B cell (primary cell): ENCODE measurements around the gene ITGA2B. TPM values are rescaled to one million over a fixed set of nuclear protein-coding genes. Genes with fewer than 3 reads are reported as not detected.

Source experiments
- ATAC-seq: fragments of 200-7000 bp; cut with Tn5 transposase; one replicate; pipeline ENCODE4 v1.10.0; 2021; ENCODE audit warnings: low read depth, mild to moderate bottlenecking, moderate number of reproducible peaks, moderate library complexity
- CTCF ChIA-PET: fragments of 350-600 bp; sonication (Branson Sonifier 250); formaldehyde crosslinking; loops from one replicate; lab custom pipeline; 2021; ENCODE audit warnings: antibody characterized with exemption, inconsistent platforms; lab: Charles Lee
- POLR2A ChIA-PET: fragments of 350-600 bp; sonication (Branson Sonifier 250); formaldehyde crosslinking; loops from one replicate; lab custom pipeline; 2021; ENCODE audit warnings: antibody characterized with exemption; lab: Charles Lee
- DNase-seq: peaks from one replicate; pipeline ENCODE4 v3.0.0; 2013
- H2AFZ ChIP-seq: 2 replicates; pipeline ENCODE4 v1.6.1; 2012; ENCODE audit warnings: mild to moderate bottlenecking, low read depth, low read length; ENCODE audit not compliant: insufficient read depth, poor library complexity, severe bottlenecking
- H3K27ac ChIP-seq, 2 donors: 1 replicate in 1 of 2; 2 replicates in 1 of 2; pipeline ENCODE4 v1.5.1; 2012 to 2013; ENCODE audit warnings: low read length in 2 of 2, mild to moderate bottlenecking in 2 of 2, moderate library complexity in 1 of 2
- H3K27me3 ChIP-seq, 4 experiments: fragments of 200-600 bp in 1 of 4; sonication (generic) in 1 of 4; replicated peaks in 1 of 4; 1 replicate in 2 of 4; 2 replicates in 2 of 4; pipeline versions ENCODE4 v1.6.1 to v1.7.0; 2013 to 2016; ENCODE audit warnings: low read length in 3 of 4, mild to moderate bottlenecking in 2 of 4, mixed read lengths in 1 of 4, moderate library complexity in 1 of 4; ENCODE audit not compliant: insufficient read depth in 4 of 4, control insufficient read depth in 3 of 4; ENCODE audit errors: control extremely low read depth in 1 of 4
- H3K36me3 ChIP-seq, 2 experiments: replicated peaks in 1 of 2; 1 replicate in 1 of 2; 2 replicates in 1 of 2; pipeline versions ENCODE4 v1.6.1 to v1.7.1; 2013; ENCODE audit warnings: low read length in 1 of 2; ENCODE audit not compliant: insufficient read depth in 2 of 2, control insufficient read depth in 1 of 2; ENCODE audit errors: control extremely low read depth in 1 of 2, extremely low read depth in 1 of 2
- H3K4me1 ChIP-seq, 2 donors: fragments of 200-600 bp in 1 of 2; sonication (generic) in 1 of 2; 1 replicate in 1 of 2; 2 replicates in 1 of 2; pipeline versions ENCODE4 v1.5.1 to v1.6.1; 2013 to 2017; ENCODE audit warnings: low read length in 2 of 2; ENCODE audit not compliant: control insufficient read depth in 2 of 2, insufficient read depth in 2 of 2
- H3K4me2 ChIP-seq: replicated peaks from 2 replicates; pipeline ENCODE3; 2012; ENCODE audit warnings: mild to moderate bottlenecking, low read depth, low read length; ENCODE audit not compliant: poor library complexity, severe bottlenecking
- H3K4me3 ChIP-seq, 5 experiments: fragments of 200-600 bp in 1 of 5; sonication (generic) in 1 of 5; 1 replicate in 3 of 5; 2 replicates in 2 of 5; pipeline versions ENCODE4 v1.5.1 to v1.7.0; 2011 to 2016; ENCODE audit warnings: low read length in 4 of 5, mild to moderate bottlenecking in 4 of 5, low read depth in 2 of 5, control low read depth in 1 of 5, moderate library complexity in 1 of 5; ENCODE audit not compliant: insufficient read depth in 1 of 5; ENCODE audit errors: control extremely low read depth in 1 of 5, extremely low read depth in 1 of 5
- H3K79me2 ChIP-seq: fragments of 200-600 bp; sonication (generic); one replicate; pipeline ENCODE4 v1.6.0; 2016; ENCODE audit warnings: low read length; ENCODE audit not compliant: control insufficient read depth, insufficient read depth
- H3K9ac ChIP-seq: fragments of 200-600 bp; sonication (generic); 2 replicates; pipeline ENCODE4 v1.6.1; 2017; ENCODE audit warnings: mild to moderate bottlenecking, low read length, moderate library complexity
- H3K9me3 ChIP-seq, 3 donors: one replicate each; pipeline versions ENCODE4 v1.6.1 to v1.7.1; 2013; ENCODE audit warnings: low read length in 2 of 3; ENCODE audit not compliant: control insufficient read depth in 2 of 3, insufficient read depth in 1 of 3; ENCODE audit errors: control extremely low read depth in 1 of 3
- H4K20me1 ChIP-seq: 2 replicates; pipeline ENCODE4 v1.6.0; 2012; ENCODE audit warnings: mild to moderate bottlenecking, low read length; ENCODE audit not compliant: insufficient read depth, control insufficient read depth, poor library complexity, severe bottlenecking
- H3K27ac Mint-ChIP-seq: one replicate; pipeline ENCODE4 v1.8.0; 2021; ENCODE audit warnings: mixed read lengths
- H3K27me3 Mint-ChIP-seq: one replicate; pipeline ENCODE4 v1.8.0; 2021; ENCODE audit warnings: mixed read lengths
- H3K4me1 Mint-ChIP-seq: one replicate; pipeline ENCODE4 v1.8.0; 2021; ENCODE audit warnings: mixed read lengths
- H3K4me3 Mint-ChIP-seq: one replicate; pipeline ENCODE4 v1.8.0; 2021; ENCODE audit warnings: mixed read lengths
- H3K9me3 Mint-ChIP-seq: one replicate; pipeline ENCODE4 v1.8.0; 2022; ENCODE audit warnings: mixed read lengths; ENCODE audit not compliant: insufficient read depth
- CTCF ChIP-seq: fragments of 200-600 bp; IDR thresholded peaks from one replicate; pipeline ENCODE4 v1.8.0; 2022; ENCODE audit warnings: antibody characterized with exemption, mild to moderate bottlenecking
- EZH2 ChIP-seq: IDR thresholded peaks from 2 replicates; pipeline ENCODE4 v1.6.1; 2012; ENCODE audit warnings: borderline replicate concordance, low read depth, mild to moderate bottlenecking, moderate library complexity, low read length; ENCODE audit not compliant: insufficient read depth, poor library complexity, severe bottlenecking
- WGBS: methylation state at CpG from one replicate; pipeline ENCODE4 v1.1.5; 2013; ENCODE audit warnings: missing lambda C conversion rate; ENCODE audit not compliant: insufficient coverage; 5-methylcytosine and 5-hydroxymethylcytosine counted together
- intact Hi-C: fragments of 100-400 bp; cut with micrococcal nuclease; formaldehyde crosslinking; loops from one replicate; pipeline ENCODE4 v1.10.0; 2022
- polyA plus RNA-seq: library from polyadenylated mRNA; depleted of rRNA; stranded (reverse); fragments of >200 nt; gene quantifications from 2 replicates; pipeline ENCODE4 v1.2.3, GENCODE V29; 2012
- total RNA-seq, 2 donors: library from RNA; stranded (reverse); fragments of 120-200 nt in 1 of 2; gene quantifications; 1 replicate in 1 of 2; 2 replicates in 1 of 2; pipeline versions ENCODE4 v1.2.3 to v1.2.4, GENCODE V29; 2013 to 2022

ITGA2B gene
- total and polyA plus RNA-seq, 2 donors (not counting 1 experiment from before 2014, with no cell fraction given): 0.15 to 0.20 TPM

DNA sequence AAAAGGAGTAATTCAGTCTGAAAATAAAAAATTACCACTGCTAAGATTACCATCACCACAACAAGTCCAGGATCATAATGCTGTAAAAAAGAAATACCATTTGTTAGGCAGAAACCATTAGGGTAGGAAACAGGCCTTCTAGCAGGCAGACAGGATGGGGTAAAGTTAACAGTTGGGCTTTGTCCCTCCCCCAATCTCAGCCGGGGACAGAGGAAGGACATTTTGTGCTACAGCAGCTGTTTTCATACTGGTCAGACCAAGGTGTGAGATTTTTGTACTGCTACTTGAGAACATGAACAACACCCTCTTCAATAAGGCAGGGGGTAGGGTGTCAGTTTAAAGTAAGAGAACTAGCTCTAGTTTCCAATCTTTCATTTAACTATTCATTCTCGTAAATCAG lies 49.2 kb upstream of the ITGA2B start:
- WGBS: no CpG with 5 or more reads among the region's 2 CpGs
- Histone ChIP-seq H3K27ac (no peak overlapping the region), H3K4me1 (no peaks in the 10 kb centered on the region), H3K79me2 (peaks cover 22% of the 10 kb centered on the region), H3K4me2 (no peak overlapping the region), H3K27me3 (no peaks in the 10 kb centered on the region), H3K9me3 (no peaks in the 10 kb centered on the region), H3K4me3 (no peak overlapping the region), H2AFZ (no peak overlapping the region), H3K36me3 (peaks cover 10 to 22% of the 10 kb centered on the region in 2 experiments), H3K9ac (no peak overlapping the region), H4K20me1 (peaks cover 25% of the 10 kb centered on the region)
- Mint-ChIP-seq H3K9me3 (no peaks in the 10 kb centered on the region), H3K4me3 (no peak overlapping the region), H3K4me1 (peaks cover 14% of the 10 kb centered on the region), H3K27me3 (no peaks in the 10 kb centered on the region), H3K27ac (no peak overlapping the region)
- TF ChIP-seq EZH2 (no peak), CTCF (no peak)
- no peak for DNase-seq
- POLR2A ChIA-PET: no interaction called here
- intact Hi-C loops: no loop called here
- CTCF ChIA-PET: no interaction called here
- no peak for ATAC-seq

DNA sequence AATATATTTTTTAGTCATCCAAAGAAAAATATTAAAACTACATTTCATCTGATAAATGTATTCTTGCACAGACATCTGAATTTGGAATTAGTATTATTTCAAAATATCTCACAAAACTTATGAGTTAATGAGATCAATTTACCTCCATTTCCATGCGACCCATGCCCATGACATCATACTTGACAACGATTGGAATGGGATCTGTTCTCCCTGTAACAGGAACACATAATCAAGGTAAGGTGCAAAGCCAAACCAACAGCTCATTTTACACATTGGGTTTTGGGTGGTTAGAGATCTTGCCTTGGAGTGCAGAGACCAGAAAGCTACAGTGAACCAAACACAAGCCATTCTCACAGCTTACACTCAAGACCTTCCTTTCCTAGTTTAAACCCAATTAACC lies 46.9 kb upstream of the ITGA2B start:
- H3K27me3 Mint-ChIP-seq: no peaks in the 10 kb centered on the region
- H3K4me1 ChIP-seq: no peaks in the 10 kb centered on the region
- ChIA-PET CTCF (interaction anchor here (0.7 kb wide), 1 partner anchor 1726 kb away, joined by 4 read pairs; no protein-coding TSS in a partner anchor), POLR2A (no interaction called here)
- H3K4me3 Mint-ChIP-seq: no peak overlapping the region
- TF ChIP-seq EZH2 (no peak), CTCF (no peak)
- H3K9me3 ChIP-seq: no peaks in the 10 kb centered on the region
- 100% methylated on average over 1 of the region's 2 CpGs for WGBS
- peaks cover 6 to 44% of the 10 kb centered on the region in 2 experiments for H3K36me3 ChIP-seq
- H4K20me1 ChIP-seq: peaks cover 12% of the 10 kb centered on the region
- H3K9ac ChIP-seq: no peak overlapping the region
- H3K79me2 ChIP-seq: peaks cover 14% of the 10 kb centered on the region
- no peak overlapping the region for H3K27ac Mint-ChIP-seq
- no peak overlapping the region for H3K27ac ChIP-seq
- H3K4me3 ChIP-seq: no peak overlapping the region
- no peak for ATAC-seq
- H3K27me3 ChIP-seq: no peaks in the 10 kb centered on the region
- peaks cover 14% of the 10 kb centered on the region for H3K4me1 Mint-ChIP-seq
- intact Hi-C loops: no loop called here
- no peak overlapping the region for H2AFZ ChIP-seq
- no peaks in the 10 kb centered on the region for H3K9me3 Mint-ChIP-seq
- H3K4me2 ChIP-seq: no peak overlapping the region
- no peak for DNase-seq
